Activated T-cell treated with anti-CD3 and anti-CD28 coated beads for 4 hours (primary cell): ENCODE data around the gene NOS1AP.
"Not testable (repeated sequence)": the region's sequence is repeated elsewhere in the genome, so short reads cannot be mapped to it uniquely, and the experiment has no call there.

ENCODE experiments used
- DNase-seq: peaks from one replicate; pipeline ENCODE4 v3.0.0-alpha.2; 2020

NOS1AP gene

DNA sequence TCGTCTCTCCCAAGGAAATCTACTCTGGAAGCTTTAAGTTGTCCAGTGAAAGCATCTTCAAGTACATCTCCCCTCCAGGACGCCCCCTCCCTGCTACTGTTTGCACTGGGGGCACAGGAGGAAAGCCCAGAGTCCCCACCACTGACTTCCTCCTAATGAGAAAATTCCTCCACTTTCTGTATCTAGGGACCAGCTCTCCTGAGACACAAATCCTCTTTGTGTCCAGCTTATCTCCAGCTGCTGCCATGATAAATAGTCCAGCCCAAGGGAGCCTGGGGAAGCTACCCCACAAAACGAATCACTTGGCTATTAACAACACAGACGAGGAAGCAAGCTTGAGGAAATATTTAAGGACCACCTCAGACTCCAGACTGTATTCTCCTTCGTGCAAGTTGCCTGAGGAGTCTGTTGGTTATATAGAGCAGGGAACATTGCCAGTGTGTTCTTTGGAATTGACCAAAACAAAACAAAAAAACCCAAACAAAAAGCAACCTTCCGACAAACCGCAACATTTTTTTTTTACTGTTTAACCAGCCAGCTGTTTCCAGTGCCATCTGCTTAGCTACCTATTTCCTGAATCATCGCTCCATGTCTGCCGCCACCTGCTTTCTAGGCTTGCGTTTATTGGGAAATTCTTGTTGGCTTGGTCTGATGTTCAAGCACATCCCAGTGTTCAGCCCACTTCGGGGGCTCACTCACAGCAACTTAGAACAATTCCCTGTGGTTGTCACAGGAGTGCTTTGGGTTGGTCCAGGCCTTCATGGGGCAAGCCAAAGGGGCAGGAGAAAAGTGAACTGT is 319.7 kb downstream of the NOS1AP start:
- no peak for DNase-seq

DNA sequence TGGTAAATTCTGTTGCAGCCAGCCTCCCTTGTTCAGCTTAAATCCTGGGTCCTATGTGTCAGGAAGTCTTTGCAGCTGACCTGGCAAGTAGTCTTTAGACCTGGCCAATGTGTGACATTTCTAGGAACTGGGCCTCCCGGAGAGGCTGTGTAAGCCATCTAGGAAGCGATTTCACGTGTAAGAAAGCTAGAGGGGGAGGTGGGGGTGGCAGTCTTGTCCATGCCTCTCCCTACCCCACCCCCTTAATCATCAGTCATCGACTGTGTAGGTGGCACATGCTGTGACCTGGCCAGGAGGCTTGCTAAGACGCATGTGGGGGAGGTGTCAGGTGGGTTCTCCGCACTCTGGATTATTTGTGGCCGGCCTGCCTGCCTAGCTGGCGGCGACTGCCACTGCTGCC is 320.5 kb downstream of the NOS1AP start:
- no peak for DNase-seq

DNA sequence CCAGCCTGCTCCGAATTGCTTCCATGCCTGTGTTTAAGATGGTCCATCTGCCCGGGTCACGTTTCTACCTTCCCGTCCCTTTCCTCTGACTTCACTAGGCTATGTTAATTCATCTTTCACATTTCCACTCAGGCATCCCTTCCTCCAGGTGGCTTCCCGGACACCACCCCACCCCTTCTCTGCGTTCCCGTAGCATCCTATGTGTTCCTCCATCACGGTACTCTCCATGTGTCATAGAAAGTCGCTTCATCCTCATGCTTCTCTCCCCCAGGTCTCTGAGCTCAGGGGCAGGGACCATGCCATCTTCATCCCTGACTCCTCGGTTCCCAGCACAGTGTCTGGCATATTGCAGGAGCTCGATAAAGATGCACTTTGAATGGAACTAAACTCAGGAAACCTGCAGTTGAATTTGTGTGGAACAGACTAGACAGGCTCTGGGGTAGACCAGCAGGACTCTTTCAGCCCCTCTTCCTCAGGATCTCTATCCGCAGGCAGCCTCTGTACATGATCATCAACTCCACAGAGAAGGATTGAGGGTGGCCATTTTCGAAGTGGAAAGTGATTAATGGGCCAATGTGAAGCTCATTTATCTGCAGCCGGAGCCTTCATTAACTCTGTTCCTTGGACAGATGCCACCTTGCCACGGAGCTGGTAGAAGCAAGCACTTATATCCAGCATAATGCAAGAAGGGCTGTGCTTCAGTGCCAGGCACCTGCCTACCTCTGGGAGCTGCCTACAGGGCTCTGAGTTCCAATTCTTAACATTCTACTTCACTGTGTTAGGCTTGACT is 321.1 kb downstream of the NOS1AP start:
- no peak for DNase-seq

DNA sequence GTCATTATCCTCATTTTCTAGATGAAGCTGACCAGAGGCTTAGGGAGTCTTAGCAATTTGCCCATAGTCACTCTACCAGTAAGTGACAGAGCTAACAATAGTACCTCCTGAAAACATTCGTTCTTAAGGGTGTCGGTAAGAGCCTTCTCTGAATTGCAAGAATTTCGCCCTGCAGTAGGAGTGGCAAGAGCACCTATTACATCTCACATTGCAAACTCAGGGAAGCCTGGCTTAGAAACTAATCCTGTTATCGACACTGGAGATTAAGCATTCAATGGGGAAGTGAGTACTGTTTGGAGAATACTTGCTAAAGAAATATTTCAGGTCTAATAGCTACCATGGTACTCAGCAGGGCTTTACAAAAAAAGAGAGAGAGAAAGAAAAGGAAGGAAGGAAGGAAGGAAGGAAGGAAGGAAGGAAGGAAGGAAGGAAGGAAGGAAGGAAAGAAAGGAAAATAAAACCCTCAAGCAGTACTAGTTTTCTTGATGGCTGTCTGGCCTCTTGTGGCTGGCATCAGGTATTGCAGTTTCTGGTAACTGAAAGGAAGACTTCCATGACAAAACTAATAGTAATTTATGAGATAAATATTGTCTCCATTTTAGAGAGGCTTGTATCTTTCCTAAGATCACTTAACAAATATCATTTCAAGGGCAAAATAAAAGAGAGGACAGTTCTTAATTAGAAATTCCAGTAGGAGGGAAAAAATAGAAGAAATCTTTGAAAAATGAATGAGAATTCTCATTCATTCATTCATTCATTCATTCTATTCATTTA is 322.5 kb downstream of the NOS1AP start:
- DNase-seq: no peak

DNA sequence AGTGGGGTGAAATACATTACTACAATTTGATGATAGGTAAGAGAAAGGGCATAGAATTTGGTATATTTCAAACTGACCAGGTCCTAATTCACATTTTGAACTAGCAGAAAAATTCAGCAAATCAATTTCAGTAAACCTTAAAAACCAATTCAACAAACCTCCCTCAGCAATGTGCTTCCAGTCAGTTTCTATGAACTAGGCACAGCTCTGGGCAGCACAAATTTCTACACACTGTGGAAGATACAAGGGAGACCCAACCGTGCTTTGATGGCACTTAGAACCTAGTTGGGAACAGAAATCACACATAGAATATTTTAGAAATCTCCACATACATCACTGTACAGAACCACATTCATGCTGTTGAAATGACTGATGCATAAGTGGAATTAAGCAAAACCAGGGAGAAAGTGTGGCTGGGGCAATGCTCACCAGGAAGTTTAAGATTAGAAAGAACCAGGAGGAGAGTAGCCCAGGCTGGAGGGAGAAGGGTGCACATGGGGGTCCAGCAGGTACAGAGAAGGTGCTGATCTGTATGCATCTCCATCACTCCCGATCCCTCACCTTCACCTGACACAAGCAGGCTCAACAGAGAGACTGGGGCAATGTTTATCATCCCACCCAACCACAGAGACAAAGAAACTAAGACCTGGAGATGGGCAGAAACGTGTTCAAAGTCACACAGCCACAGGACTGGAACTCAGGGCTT is 326.9 kb downstream of the NOS1AP start:
- DNase-seq: no peak

DNA sequence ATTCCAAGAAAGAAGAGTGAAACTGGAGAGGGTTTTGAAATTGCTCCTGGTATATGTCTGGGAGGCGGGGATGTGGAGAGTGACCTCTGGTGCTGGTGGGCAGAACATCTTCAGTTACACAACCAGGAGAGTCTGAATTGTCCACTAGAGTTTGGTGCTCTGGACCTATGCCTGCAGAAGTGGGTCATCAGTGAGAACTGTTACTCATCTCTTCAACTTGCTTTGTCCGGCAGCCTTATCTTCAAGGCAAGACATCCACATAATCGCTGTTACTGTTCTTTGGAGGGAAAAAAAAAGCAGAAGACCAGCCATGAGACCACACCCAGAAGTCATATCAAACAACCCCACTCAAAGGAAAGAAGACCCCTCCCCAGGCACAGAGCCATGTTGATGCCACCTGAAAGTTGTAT is 327.6 kb downstream of the NOS1AP start:
- no peak for DNase-seq

DNA sequence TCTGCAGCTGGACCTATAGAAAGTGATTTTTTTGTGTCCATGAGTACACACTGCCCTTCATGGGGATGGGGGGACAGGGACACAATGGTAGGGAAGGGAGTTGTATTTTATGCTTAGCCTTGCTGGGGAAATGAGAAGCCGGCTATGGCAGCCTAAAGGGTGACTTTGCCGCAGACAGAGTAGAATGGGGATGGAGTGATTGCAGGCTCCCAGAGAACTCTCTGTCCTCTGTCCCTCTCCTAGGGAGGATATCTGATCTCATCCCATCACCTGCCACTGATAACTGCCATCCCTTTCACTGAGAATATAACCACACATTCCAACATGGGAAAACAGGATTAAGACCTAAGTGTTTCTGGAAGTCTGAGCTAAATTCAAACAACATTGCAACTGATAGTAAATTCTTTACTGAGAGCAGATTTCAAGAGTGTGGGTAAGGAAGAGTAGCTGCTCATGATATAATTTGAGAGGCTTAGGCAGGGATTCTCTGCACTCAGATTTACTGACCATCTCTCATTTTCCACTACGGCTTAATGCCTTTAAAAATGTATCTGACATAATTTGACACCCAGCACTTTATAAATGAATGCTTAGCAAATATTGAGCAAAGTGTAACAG is 328.6 kb downstream of the NOS1AP start:
- no peak for DNase-seq

DNA sequence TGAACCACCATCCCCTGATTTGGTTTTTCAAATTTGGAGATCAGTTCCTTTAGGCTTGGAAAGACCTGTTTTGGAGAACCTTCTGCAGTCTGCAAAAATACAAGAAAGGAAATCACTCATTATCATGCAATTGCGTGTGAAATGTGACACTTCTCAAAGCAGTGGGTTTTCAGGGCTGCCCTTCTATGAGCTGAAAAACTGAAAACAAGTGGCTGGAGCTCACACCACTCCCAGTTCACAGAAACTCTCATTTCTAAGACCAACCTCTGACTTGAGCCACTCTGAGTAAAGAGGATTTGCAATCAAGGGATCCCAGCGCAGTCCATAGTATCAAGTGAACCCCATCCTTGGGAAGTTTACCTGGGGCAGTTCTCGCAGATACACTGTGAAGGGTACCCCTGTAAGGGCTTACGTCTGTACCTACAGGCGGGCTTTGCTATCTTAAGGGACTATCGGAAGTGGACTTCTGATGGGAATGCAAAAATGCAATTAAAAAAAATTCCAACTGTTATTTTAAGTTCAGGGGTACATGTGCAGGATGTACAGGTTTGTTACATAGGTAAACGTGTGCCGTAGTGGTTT is 329.6 kb downstream of the NOS1AP start:
- no peak for DNase-seq

DNA sequence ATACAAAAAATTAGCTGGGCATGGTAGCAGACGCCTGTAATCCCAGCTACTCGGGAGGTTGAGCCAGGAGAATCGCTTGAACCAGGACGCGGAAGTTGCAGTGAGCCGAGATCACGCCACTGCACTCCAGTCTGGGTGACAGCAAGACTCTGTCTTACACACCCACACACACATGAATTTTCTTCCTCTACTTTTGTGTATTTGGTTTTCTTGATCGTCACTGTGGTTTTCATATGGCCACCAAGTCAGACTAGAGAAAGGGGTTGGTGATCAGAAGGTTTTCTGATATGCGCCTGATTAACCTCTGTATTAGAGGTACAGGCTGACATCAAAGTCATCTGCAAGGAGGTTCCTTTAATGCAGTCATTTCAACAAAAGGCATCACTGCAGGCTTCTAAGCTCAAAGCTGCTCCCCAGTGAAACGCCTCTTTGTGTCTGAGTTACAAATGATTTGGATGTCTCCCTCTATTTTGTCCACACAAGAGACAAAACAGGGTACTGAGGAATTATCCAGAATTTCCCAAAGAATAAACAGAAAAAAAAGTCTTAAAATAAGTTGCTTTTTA is 331.4 kb downstream of the NOS1AP start:
- no peak for DNase-seq

DNA sequence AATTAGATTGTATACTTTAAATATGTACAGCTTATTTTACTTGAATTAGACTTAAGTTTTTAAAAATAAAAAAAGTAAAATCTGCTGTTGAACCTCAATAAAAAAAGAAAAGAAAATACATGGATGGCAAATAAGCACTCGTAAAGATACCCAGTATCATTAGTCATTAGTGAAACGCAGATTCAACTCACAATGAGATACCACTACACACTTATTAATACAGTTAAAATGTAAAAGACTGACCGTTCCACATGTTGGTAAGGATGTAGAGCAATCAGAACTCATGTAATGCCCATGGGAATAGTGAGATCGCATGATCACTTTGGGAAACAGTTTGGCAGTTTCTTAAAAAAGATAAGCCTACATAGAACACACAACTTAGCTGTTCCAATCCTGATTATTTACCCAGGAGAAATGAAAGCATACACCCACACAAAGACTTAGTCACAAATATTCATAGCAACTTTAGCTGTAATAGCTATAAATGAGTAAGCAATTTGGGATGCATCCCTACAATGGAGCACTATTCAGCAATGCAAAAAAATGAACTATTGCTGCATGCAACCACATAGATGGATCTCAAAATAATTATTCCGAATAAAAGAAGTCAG is 335.2 kb downstream of the NOS1AP start:
- DNase-seq: no peak

DNA sequence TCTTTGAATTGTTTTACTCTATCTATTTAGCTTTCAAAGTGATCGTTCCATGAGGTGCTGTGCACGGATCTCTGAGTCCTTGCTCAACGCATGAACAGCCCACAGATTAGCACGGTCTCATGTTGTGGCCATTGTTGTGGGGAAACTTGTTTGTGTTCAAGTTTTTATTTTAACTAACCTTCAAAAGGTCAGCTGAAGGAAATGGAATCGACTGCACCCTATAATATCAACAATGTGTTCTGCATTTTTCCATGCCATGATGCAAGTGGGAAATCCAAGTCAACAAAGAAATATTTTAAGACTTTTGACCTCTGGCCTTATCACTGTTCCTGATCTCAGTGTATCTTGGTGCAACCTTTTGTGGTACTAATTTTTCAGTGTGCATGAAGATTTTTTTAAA is 336.3 kb downstream of the NOS1AP start:
- no peak for DNase-seq

DNA sequence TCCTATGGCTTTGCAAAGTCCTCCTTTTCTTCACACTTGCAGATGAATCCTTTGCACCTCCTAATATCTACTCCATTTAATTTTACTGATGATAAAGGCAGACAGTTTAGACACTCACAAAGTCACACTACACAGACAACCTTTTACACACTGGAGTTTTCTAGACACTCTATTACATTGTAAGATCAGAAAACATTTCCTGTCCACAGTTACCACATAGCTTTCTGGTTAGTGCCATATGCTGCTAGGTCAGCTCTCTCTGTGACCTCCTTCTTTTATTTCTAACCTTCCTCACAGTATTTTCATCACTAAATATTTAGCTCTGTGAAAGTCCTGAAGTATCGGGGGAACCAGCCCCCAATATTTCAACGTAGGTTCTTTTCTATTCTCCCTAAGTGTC is 337.3 kb downstream of the NOS1AP start:
- DNase-seq: no peak

DNA sequence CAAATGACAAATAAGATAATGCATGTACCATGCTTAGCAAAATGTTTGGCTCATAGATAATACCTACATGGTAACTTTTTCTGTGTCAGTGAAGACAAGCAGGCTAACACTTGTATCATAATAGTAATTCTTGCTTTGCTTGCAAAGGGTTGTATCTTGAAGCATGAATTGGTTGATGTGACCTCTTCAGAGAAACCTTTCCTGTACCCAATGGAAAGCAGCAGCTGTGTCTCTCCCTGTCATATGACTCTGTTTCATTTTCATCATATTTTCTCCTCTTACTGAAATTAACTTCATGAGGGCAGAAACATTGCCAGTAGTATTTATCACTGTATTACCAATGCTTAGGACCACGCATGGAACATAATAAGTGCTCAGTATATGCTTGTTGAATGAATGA is 338.0 kb downstream of the NOS1AP start:
- DNase-seq: no peak

DNA sequence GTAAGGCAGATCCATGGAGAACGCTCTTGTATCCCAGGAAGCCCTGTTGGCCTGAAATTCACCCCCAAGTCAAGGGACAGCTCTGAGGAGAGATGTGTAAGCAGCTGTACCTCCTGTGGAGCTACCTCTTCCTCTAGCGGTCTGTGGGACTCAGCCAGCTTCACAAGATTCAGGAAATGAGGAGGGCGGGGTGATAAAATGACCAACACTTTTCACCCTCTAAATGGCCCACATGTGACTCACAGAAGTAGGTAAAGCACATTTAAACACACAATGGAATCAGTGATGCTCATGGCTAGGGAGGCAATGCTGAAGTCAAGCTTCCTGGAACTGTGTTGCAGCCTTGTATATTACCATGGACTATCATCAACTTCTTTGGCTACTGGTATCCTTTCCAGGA is 342.5 kb downstream of the NOS1AP start, which contains the start of gene SH2D1B:
SH2D1B (minus strand) TSS at position 135 of the 400 bp plus-strand sequence; CDS start at position 15, 120 bp downstream.
- no peak for DNase-seq

DNA sequence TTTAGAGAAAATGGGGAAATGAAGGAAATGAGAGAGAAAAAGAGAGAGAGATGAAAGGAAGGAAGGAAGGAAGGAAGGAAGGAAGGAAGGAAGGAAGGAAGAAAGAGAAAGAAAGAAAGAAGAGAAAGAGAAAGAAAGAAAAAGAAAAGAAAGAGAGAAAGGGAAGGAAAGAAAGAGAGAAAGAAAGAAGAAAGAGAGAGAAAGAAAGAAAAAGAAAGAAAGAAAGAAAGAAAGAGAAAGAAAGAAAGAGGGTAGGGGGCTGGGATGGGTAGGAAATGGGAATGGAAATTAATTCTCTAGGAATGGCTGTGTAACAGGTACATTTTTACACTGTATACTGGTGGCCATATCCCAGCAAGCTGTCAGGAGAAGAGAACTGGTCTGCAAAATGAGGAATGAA is 346.7 kb downstream of the NOS1AP start:
- no peak for DNase-seq

DNA sequence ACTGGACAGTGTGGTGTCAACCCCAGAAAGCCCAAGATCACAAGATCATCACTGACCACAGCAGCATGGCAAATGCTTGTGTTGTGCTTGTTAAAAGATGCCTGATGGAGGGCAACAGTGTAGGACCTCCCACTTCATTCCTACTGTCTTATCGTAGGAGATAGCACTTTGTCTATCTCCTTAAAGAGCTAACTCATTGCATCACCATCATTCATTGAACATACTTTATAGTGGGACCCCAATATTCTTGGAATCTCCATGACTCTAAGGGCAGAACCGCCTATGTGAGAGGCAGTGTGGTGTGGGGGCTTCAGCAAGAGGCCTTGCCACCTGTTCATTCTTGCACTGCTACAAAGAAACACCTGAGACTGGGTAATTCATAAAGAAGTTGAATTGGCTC is 347.4 kb downstream of the NOS1AP start:
- no peak for DNase-seq

DNA sequence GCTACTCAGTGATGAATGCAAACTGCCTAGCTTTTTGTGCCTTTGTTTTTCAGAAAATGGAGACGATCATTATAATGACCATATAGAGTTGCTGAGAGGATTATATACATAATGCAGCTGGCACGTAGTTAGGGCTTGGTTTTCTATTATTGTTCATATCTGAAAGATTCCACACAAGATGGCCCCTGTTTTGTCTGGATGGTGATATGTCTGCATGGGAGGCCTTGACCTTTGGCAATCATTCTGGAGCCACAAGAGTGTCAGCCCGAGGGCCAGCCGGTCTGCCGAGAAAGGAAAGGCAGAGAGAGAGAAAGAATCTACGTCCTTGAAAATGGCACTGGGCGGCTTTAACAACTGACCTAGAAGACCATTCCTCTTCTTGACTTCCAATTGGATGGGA is 348.2 kb downstream of the NOS1AP start:
- no peak for DNase-seq

DNA sequence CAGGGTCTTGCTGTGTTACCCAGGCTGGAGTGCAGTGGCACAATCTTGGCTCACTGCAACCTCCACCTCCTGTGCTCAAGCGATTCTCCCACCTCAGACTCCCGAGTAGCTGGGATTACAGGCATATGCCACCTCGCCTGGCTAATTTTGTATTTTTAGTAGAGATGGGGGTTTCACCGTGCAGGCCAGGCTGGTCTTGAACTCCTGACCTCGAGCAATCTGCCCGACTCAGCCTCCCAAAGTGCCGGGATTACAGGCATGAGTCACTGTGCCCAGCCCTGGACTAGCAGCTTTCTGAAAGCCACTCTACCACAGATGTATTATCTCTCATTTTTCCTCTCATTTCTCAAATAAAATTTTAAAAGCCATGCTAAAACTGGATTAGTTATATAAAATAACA is 349.1 kb downstream of the NOS1AP start:
- not testable (repeated sequence) for DNase-seq

DNA sequence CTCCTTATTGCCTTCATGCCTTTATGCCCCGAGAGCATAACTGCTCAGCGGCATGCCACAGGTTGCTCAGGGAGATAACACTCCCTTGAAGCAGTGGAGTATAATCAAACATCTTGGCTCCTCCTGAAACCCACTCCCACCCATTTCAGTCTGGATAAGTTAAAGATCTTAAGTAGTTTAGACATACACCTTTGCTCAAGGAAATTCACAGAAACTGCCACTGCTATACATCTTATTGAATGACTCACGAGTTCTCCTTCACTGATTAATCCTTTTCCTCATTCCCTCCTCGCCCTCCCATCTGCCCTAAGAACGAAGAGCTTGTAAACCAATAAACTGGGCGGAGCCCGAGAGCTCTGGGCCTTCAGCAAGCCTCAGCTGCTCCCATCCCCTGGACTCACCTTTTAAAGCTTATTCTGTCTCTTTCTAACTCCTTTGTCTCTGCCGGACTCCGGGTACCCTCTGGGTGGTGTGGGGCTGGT is 350.0 kb downstream of the NOS1AP start:
- DNase-seq: not testable (repeated sequence)
